GM03348 (cell line): ENCODE results near the gene TMEM60.
A peak's percentile ranks its signal among the peaks of the same experiment; 100 is the strongest.
"Not testable (repeated sequence)": the region's sequence is repeated elsewhere in the genome, so short reads cannot be mapped to it uniquely, and the experiment has no call there.

Experiments
- DNase-seq: peaks from one replicate; pipeline ENCODE4 v3.0.0; 2012; ENCODE audit warnings: low spot score

TMEM60 gene

DNA sequence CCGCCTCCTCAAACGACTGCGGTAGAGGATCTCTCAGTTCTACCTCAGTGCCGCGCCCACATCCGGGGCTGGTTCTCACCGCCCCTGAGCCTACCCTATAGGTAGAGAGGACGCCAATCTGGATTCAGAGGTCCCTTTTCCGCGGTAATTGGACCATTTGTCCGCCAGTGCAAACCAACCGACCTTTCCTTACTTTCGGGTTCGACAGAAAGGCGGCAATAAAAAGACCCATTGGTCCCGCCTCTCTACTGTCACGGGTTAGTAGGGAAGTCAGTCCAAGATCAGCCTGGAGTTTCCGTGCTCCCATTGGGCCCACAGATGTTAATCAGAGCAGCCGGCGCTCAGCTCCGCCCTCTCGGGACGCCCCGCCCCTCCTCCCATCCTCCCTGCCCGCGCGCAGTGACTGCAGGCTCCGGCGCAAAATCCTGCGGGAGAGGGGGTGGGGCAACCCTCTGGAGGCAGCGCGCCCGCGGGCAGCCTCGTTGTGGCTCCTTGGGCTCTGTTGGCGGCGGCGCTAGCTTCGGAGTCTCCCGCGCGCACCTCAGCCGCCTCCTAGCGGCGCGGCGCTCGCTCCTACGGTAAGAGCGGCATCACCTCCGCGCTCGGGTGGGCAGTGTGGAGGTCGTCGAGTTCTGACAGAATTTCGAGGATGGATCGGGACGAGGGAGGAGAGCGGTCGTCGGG, at the start of gene TMEM60, which contains the start of gene PHTF2:
Gene TMEM60, minus strand, starts transcription at position 41 of the 684 bp plus-strand sequence. CDS start 4,061 bp downstream, outside the sequence.
Gene PHTF2, plus strand, starts transcription at position 380 of the 684 bp plus-strand sequence.
- peak; percentile 97 for DNase-seq

- no peak for DNase-seq
These were observed 48.3 kb upstream of the TMEM60 start for GRCh38 chr7:77846317-77847092.

- DNase-seq = no peak
These were observed 45.0 kb upstream of the TMEM60 start for GRCh38 chr7:77843194-77843593.

- no peak for DNase-seq
These were observed 41.7 kb upstream of the TMEM60 start for GRCh38 chr7:77839919-77840318.

- DNase-seq = no peak
These were observed 40.8 kb upstream of the TMEM60 start for GRCh38 chr7:77838929-77839491.

DNA sequence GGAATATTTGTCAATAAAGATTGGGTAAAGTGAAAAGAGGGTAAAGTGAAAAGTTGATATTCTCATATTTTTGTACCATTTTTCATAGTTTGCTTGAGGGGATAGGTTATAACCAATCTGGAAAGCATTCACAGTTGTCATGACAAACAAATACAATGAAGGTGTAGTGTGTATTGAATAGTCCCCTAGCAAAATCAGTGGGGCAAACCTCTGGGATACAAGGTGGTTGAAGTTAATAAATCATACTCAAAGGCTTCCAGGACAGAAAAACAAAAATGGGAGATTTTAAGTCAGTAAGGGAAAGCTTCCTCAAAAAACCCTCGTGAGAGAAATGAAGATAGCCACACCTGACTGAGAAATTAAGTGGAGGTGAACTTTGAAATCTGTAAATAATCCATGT, 39.7 kb upstream of the TMEM60 start:
- DNase-seq = no peak

DNA sequence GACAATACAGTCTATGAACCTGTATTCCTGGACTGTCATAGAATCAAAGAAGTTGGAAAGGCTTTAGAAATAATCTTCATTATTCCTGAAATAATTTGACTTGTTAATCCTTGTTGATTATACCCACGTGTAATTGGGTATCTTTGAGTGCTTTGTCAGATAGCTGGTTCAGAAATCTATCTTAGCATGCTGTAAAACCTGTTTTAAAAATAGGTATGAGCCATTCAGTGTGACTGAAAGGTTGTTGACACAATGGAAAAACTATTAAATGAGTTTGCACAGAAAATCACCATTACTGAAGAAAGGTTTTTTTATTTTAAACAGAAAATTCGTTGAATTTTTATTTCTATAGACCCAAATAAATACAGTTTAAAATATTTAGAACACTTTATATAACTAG, 39.0 kb upstream of the TMEM60 start:
- DNase-seq = no peak

- DNase-seq = not testable (repeated sequence)
These were observed 38.2 kb upstream of the TMEM60 start for GRCh38 chr7:77836425-77836824.

- peak; percentile 39 for DNase-seq
These were observed 34.9 kb upstream of the TMEM60 start for GRCh38 chr7:77833136-77833535.

- DNase-seq = no peak
These were observed 33.7 kb upstream of the TMEM60 start for GRCh38 chr7:77831953-77832352.

DNA sequence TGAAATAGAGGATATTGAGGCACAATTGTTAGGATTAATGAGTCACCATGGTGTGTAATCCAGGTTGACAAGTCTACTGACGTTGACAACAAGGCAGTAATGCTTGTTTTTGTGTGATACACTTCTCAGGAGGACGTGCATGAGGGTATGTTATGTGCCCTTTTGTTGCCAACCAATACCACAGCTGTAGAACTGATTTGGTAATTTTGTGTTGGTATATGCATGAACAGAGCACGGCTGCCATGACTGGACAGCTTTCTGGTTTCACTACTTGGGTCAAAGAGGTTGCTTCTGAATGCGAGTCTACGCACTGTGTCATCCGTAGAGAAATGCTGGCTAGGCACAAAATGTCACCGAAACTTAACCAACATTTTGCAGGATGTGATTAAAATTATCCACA, 33.2 kb upstream of the TMEM60 start:
- no peak for DNase-seq

DNA sequence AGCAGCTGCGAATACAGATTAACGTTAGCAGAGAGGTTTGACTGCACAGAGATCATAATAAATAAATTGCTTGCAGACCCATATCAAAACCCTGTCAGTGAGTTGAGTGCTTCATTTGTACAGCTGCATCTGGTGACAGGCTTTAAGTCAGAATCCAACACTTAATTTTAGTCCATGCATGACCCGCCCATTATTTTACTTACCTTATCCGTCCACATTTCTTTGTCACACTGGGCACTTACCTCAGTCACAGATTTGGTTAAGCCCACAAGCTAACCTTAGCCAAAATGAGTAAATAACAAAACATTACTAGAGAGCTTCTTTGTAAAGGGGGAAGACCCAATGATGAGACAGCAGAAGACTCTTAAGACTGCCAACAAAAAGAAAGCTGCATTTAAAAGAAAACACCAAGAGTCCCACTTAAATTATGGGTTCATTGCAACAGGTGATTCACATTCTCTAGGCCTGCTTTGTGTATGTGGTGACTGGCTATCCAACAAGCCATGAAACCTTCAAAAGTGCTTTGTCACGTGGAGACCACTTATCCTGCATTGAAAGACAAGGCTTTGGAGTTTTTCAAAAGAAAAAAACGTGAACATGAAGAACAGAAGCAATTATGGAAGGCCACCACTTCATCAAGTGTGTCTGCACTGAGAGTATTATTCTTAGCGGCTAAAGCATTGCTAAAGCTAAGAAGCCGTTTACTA, 32.6 kb upstream of the TMEM60 start:
- no peak for DNase-seq

DNA sequence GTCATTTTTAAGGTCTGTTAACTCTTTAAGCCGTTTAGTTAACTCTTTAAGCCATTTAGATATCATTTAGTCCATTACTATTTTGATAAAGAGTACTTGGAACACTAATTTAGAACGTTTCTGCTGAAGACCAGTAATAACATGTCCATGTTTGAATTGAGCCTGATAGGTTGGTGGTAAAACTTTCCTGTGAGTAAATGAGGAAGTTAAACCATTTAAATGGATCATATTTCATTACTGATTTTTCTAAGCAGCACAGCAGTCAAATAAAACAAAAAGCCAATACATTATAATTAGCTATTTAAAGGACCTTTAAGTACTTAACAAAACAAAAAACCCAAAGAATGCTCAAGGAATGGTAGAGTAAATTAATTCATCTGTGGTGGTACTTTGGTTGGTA, 29.8 kb upstream of the TMEM60 start:
- DNase-seq = no peak

- no peak for DNase-seq
These were observed 28.1 kb upstream of the TMEM60 start for GRCh38 chr7:77826300-77826699.

DNA sequence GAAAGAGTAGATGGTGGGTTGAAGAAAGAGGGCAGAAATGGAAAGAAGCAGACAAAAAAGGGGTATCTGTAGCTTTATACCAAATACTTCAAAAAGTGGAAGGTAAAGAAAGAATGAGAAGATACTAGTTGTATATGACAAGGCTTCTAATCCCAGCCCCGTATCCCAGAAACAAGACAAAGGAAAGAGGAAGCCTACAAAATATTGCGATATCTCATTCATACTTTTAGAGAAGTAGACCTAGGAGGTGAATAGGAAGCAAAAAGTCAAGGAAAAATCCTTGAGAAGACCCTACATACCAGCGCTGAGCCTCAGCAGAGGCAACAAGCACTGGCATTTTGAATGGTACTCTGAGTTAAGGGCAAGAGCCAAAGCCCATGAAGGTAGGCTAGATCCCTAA, 26.9 kb upstream of the TMEM60 start:
- DNase-seq = no peak

DNA sequence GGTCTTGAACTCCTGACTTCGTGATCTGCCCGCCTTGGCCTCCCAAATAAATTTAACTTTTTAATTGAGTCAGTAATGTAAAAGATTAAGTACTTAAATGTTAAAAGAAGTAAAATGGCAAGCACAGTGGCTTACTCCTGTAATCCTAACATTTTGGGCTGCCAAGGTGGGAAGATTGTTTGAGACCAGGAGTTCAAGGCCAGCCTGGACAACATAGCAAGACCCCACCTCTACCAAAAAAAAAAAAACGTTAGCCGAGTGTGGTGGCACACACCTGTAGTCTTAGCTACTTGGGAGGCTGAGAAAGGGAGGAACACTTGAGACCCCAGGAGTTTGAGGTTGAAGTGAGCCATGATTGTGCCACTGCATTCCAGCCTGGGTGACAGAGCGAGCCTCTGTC, 26.4 kb upstream of the TMEM60 start:
- DNase-seq = no peak

DNA sequence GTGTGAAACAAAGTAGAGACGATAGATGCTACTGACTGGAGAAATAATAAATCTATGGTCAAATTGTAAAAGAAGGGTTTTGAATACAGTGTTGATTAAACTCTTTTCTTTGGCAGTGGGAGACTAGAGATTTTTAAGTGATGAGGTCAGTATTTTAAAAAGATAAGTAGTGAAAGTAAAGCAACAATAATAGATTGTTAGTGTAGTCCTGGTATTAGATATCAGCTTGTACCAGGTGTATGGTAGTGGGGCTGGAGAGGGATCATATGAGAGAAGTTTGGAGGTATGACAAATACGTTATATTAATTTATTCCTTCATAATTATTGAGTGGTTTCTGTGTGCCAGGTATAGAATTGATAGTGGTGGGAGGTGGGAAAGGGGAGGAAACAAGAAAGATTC, 25.6 kb upstream of the TMEM60 start:
- no peak for DNase-seq

- no peak for DNase-seq
These were observed 24.0 kb upstream of the TMEM60 start for GRCh38 chr7:77822269-77822668.

DNA sequence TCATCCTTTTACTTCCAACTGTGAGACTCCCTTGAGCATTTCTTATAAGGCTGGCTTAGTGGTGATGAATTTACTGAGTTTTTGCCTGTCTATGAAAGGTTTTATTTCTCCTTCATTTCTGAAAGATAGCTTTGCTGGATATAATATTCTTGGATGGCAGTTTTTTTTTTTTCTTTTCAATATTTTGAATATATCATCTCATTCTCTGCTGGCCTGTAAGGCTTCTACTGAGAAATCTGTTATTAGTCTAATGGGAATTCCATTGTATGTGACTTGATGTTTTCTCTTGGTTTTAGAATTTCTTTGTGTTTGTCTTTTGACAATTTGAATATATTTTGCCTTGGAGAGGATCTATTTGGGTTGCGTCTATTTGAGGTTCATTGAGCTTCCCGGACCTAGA, 22.7 kb upstream of the TMEM60 start:
- no peak for DNase-seq

GRCh38 chr7:77819021-77819420, 20.8 kb upstream of the TMEM60 start:
- no peak for DNase-seq

GRCh38 chr7:77813180-77813579, 14.9 kb upstream of the TMEM60 start:
- DNase-seq = no peak

DNA sequence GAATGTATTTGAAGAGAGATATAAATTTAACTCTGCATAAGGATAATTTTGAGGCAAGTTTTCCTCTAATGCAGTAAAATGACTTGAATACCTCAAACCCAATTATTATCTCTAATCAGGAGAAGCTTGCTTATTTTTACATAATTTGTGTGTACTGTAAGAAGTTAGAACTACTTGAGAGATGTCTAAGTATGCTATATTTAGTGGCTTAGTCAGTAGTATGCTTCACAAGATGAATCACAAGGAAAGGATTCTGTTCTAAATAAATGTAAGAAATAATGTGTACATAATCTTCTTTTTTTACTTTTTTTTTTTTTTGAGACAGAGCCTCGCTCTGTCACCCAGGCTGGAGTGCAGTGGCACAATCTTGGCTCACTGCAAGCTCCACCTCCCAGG, 14.1 kb upstream of the TMEM60 start:
- DNase-seq = peak; percentile 59
